OCI-LY7 (cell line): ENCODE measurements around the gene C1orf35. TPM values are rescaled to one million over a fixed set of nuclear protein-coding genes. Genes with fewer than 3 reads are reported as not detected.

Experiments used
- BruUV-seq: library from RNA; stranded (reverse); fragments of 400-500 nt; replicated peaks from 2 replicates; lab custom pipeline; 2021; lab: Mats Ljungman, UMichigan
- CTCF ChIA-PET: fragments of 300-600 bp; sonication (Branson Sonifier 250); formaldehyde crosslinking; loops from one replicate; lab custom pipeline; 2022; ENCODE audit warnings: antibody characterized with exemption; ENCODE audit not compliant: unreplicated experiment; lab: Charles Lee
- POLR2A ChIA-PET: fragments of 300-600 bp; sonication (Branson Sonifier 250); formaldehyde crosslinking; loops from one replicate; lab custom pipeline; 2022; ENCODE audit warnings: antibody characterized with exemption; lab: Charles Lee
- DNase-seq: peaks from one replicate; pipeline ENCODE4 v3.0.0-alpha.2; 2015; ENCODE audit warnings: low spot score
- H2AFZ ChIP-seq: fragments of 200-600 bp; sonication (generic), shearing (Covaris generic); 2 replicates; pipeline ENCODE4 v1.6.1; 2014; ENCODE audit warnings: mild to moderate bottlenecking, antibody characterized with exemption, low read length, moderate library complexity
- H3K27ac ChIP-seq: fragments of 200-600 bp; sonication (generic); 2 replicates; pipeline ENCODE4 v1.5.1; 2014; ENCODE audit warnings: mixed run types, low read depth, mild to moderate bottlenecking, moderate library complexity, low read length, inconsistent platforms; ENCODE audit not compliant: poor library complexity, severe bottlenecking
- H3K36me3 ChIP-seq: fragments of 200-600 bp; sonication (generic); 2 replicates; pipeline ENCODE4 v1.6.1; 2014; ENCODE audit warnings: mild to moderate bottlenecking, antibody characterized with exemption, low read length, moderate library complexity, mixed read lengths; ENCODE audit not compliant: insufficient read depth
- H3K4me1 ChIP-seq: fragments of 200-600 bp; sonication (generic); 2 replicates; pipeline ENCODE4 v1.5.1; 2014; ENCODE audit warnings: mild to moderate bottlenecking, low read length; ENCODE audit not compliant: insufficient read depth, poor library complexity, severe bottlenecking
- H3K4me2 ChIP-seq: fragments of 200-600 bp; sonication (generic); 2 replicates; pipeline ENCODE4 v1.6.1; 2014; ENCODE audit warnings: mild to moderate bottlenecking, low read length
- H3K4me3 ChIP-seq: fragments of 200-600 bp; sonication (generic); 2 replicates; pipeline ENCODE4 v1.5.1; 2014; ENCODE audit warnings: mild to moderate bottlenecking, low read depth, low read length; ENCODE audit not compliant: poor library complexity, severe bottlenecking
- H3K79me2 ChIP-seq: fragments of 200-600 bp; sonication (generic); 2 replicates; pipeline ENCODE4 v1.6.1; 2016; ENCODE audit warnings: low read depth, mild to moderate bottlenecking, low read length, moderate library complexity, mixed read lengths; ENCODE audit not compliant: insufficient read depth
- H3K9me2 ChIP-seq: fragments of 200-600 bp; sonication (generic); 2 replicates; pipeline ENCODE4 v1.6.1; 2016; ENCODE audit warnings: mild to moderate bottlenecking, low read length, mixed read lengths; ENCODE audit not compliant: insufficient read depth
- H3K9me3 ChIP-seq: fragments of 200-600 bp; sonication (generic); 2 replicates; pipeline ENCODE4 v1.6.1; 2014; ENCODE audit warnings: mild to moderate bottlenecking, mixed run types, low read length, mixed read lengths
- H4K20me1 ChIP-seq: fragments of 200-600 bp; sonication (generic); 2 replicates; pipeline ENCODE4 v1.6.1; 2014; ENCODE audit warnings: mild to moderate bottlenecking, antibody characterized with exemption, low read length, moderate library complexity, mixed read lengths; ENCODE audit not compliant: insufficient read depth
- CTCF ChIP-seq: fragments of 200-600 bp; sonication (generic); conservative IDR thresholded peaks from 2 replicates; pipeline ENCODE4 v1.5.1; 2014; ENCODE audit warnings: mild to moderate bottlenecking, antibody characterized with exemption, low read length, moderate library complexity, mixed read lengths
- EZH2phosphoT487 ChIP-seq: fragments of 200-600 bp; sonication (generic); IDR thresholded peaks from 2 replicates; pipeline ENCODE4 v1.6.1; 2018; ENCODE audit warnings: low read depth, borderline replicate concordance, mild to moderate bottlenecking, mixed run types, antibody characterized with exemption, low read length, moderate library complexity, mixed read lengths
- intact Hi-C: fragments of 100-400 bp; cut with micrococcal nuclease; formaldehyde crosslinking; loops from one replicate; pipeline ENCODE4 v1.10.0; 2022; ENCODE audit not compliant: unreplicated experiment
- total RNA-seq, 2 experiments: library from RNA; depleted of rRNA in 1 of 2; stranded (reverse); fragments of >200 nt in 1 of 2; shearing (Covaris generic) in 1 of 2; gene quantifications; 2 replicates each; pipeline ENCODE4 v1.2.3, GENCODE V29; 2014 to 2022

The C1orf35 gene
- total RNA-seq, 2 experiments from 2014 or later = 30.7 to 33.3 TPM

GRCh38 chr1:228125185-228125584 lies 22.1 kb upstream of the C1orf35 start:
- ChIA-PET POLR2A (interaction anchor here (0.5 to 1.2 kb wide), 7 partner anchors 9 to 1944 kb away, joined by 3 read pairs; partner anchors contain the start of gene TRIM11), CTCF (interaction anchor here (0.6 to 1.2 kb wide), 2 partner anchors 23 to 42 kb away, joined by 3 read pairs; no protein-coding TSS in a partner anchor)

DNA sequence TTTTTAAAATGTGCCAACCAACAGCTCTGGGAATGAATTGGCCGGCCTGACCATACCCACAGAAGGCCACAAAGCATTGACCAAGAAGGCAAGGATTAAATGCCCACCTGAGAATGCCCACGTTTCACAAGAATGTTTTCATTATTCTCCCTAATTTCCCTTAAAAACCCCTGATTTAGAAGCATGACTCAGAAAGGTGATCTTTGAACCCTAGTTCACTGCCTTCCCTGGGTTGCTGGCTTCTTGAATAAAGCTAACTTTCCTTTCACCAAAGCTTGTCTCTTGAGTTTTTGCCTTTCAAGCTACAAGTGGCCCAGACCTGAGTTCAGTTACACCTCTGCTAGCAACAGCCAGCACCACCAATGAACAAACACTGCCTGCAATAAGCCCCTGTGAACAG lies 20.4 kb upstream of the C1orf35 start:
- Histone ChIP-seq H3K36me3 (no peaks in the 10 kb centered on the region), H3K4me2 (no peak overlapping the region), H3K9me3 (peaks cover 29% of the 10 kb centered on the region), H3K4me3 (no peak overlapping the region), H3K9me2 (no peaks in the 10 kb centered on the region), H4K20me1 (no peaks in the 10 kb centered on the region), H3K27ac (no peak overlapping the region), H2AFZ (no peak overlapping the region), H3K79me2 (no peaks in the 10 kb centered on the region), H3K4me1 (peaks cover 8% of the 10 kb centered on the region)
- CTCF ChIA-PET = interaction anchor here (0.6 kb wide), 1 partner anchor 124 kb away, joined by 3 read pairs; no protein-coding TSS in a partner anchor
- BruUV-seq = no TSS peak
- POLR2A ChIA-PET = interaction anchor here (2.2 kb wide), 1 partner anchor 11 kb away, joined by 7 read pairs; no protein-coding TSS in a partner anchor
- intact Hi-C loops = no loop called here
- no peak for DNase-seq
- no peak for TF ChIP-seq EZH2phosphoT487
- no peak for TF ChIP-seq CTCF

More at GRCh38 chr1:228125185-228125584, 22.1 kb upstream of the C1orf35 start:
- peaks cover 18% of the 10 kb centered on the region; the same call in 1 of the 2 replicates for H3K9me3 ChIP-seq
- no peaks in the 10 kb centered on the region for H3K36me3 ChIP-seq
- BruUV-seq = no TSS peak
- H4K20me1 ChIP-seq = no peaks in the 10 kb centered on the region
- no peaks in the 10 kb centered on the region for H3K9me2 ChIP-seq
- no peak overlapping the region for H3K4me2 ChIP-seq
- no peaks in the 10 kb centered on the region for H3K79me2 ChIP-seq
- peaks cover 8% of the 10 kb centered on the region for H3K4me1 ChIP-seq
- intact Hi-C loops = no loop called here
- TF ChIP-seq EZH2phosphoT487 = no peak
- TF ChIP-seq CTCF = no peak
- H3K27ac ChIP-seq = no peak overlapping the region
- no peak for DNase-seq
- H2AFZ ChIP-seq = peak overlapping the region; percentile 17; the same call in 1 of the 2 replicates
- H3K4me3 ChIP-seq = no peak overlapping the region

GRCh38 chr1:228122921-228123441 lies 19.9 kb upstream of the C1orf35 start:
- POLR2A ChIA-PET = interaction anchor here (2.2 kb wide), 1 partner anchor 10 kb away, joined by 7 read pairs; no protein-coding TSS in a partner anchor
- intact Hi-C loops = no loop called here
- Histone ChIP-seq H3K9me2 (no peaks in the 10 kb centered on the region), H3K79me2 (no peaks in the 10 kb centered on the region), H2AFZ (no peak overlapping the region), H4K20me1 (no peaks in the 10 kb centered on the region), H3K27ac (no peak overlapping the region), H3K4me3 (no peak overlapping the region), H3K9me3 (peaks cover 34% of the 10 kb centered on the region), H3K36me3 (no peaks in the 10 kb centered on the region), H3K4me1 (peaks cover 8% of the 10 kb centered on the region), H3K4me2 (no peak overlapping the region)
- DNase-seq = no peak
- CTCF ChIA-PET = no interaction called here
- no TSS peak for BruUV-seq
- TF ChIP-seq CTCF = no peak
- no peak for TF ChIP-seq EZH2phosphoT487
